Measurements from ENCODE around the gene ADAMTS17.
A peak's percentile ranks its signal among the peaks of the same experiment; 100 is the strongest.
"Not testable (repeated sequence)": the region's sequence is repeated elsewhere in the genome, so short reads cannot be mapped to it uniquely, and the experiment has no call there.

ADAMTS17 gene

DNA sequence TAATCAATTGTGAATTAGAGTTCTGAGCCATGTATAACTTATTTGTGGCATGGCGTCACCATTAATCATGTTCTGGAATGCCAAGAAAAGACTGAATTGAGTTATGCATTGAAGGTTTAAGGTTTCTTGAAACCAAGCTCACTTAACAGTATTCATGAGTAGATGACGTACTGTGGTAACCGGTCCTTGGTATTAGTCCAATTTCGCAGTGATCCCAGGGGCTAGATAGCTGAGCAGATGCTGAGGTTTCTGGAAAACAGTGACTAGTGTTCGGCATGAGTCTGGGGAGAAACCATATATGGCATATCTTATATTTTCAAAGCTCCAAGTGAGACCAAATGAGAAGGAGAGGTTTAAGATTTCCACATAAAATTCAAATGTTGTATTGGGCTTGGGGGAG is 390.3 kb downstream of the ADAMTS17 start:
- DNase-seq (ENCODE audit: low read depth), result peak; percentile 83

GRCh38 chr15:99944131-99944530 is 397.6 kb downstream of the ADAMTS17 start:
- DNase-seq (ENCODE audit: low read depth), result no peak

DNA sequence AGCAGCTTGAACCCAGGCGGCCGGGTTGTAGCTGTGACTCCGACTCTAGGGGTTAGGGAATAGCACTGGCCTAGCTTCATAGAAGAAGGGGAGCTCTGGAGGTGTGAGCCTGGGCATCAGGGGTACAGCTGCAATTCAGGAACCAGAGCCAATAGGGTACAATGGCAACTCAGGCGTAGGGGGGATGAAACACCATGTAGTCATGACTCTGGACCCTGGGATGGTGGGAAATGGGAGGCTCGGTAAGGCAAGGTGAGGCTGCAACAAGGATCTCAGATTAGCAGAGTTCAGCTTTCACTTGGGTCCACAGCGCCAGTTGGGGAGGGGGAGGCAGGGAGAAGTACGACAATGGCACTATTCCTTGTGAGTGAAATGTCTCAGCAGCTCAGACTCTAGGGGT is 398.3 kb downstream of the ADAMTS17 start:
- DNase-seq (ENCODE audit: low read depth), result no peak

DNA sequence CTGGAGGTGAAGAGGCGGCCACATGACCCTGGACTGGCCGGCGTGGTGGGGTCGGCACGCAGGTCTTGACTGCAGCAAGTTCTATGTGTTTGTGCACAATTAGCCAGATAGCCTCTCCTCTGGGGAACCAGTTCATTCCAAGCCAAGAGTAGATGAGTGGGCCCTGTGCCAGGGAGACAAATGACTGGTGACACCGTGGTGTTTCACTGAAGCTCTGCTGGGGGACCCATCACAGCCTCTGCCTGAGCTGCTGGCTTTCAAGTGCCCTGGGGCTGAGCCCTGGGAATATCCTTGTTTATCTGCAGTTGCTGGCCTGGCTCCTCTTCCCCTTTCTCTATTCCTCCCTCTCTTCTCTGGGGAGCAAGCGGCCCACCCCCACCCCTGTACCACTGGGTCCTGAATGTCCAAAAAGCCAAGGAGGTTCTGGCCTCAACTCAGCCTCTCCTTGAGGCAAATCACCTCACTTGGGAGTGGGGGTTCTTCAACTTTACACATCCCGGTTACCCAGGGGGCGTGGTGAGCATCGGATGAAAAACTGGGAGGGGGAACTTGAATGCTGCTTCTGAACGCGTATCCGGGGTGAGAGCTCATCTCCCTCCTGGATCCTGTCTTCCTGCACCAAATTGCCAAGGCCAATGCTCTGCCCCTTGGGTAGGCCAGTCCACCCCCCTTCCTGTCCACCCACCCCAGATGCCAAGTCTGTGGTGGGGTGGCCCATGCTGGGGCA is 408.9 kb downstream of the ADAMTS17 start:
- DNase-seq (ENCODE audit: low read depth), result no peak

- peak; percentile 46 for DNase-seq (ENCODE audit: low read depth)
Measured at GRCh38 chr15:99931703-99932603, 409.8 kb downstream of the ADAMTS17 start.

GRCh38 chr15:99930696-99931095 is 411.1 kb downstream of the ADAMTS17 start:
- DNase-seq (ENCODE audit: low read depth), result no peak

DNA sequence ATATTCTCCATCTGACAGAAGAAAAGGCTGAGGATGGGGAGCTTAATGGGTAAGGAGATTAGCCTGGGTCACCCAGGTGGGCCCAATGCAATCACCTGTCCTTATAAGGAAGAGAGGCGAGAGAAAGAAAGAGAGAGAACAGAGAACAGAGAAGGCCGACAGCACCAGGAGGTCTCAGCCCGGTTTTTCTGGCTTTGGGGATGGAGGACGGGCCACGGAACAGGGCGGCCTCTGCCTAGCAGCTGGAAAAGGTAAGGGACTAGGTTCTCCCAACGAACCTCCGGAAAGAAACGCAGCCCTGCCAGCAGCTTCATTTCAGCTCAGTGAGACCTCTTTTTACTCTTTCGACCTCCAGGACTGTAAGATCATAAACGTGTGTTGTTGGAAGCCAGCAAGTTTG is 412.5 kb downstream of the ADAMTS17 start:
- DNase-seq (ENCODE audit: low read depth), result no peak

DNA sequence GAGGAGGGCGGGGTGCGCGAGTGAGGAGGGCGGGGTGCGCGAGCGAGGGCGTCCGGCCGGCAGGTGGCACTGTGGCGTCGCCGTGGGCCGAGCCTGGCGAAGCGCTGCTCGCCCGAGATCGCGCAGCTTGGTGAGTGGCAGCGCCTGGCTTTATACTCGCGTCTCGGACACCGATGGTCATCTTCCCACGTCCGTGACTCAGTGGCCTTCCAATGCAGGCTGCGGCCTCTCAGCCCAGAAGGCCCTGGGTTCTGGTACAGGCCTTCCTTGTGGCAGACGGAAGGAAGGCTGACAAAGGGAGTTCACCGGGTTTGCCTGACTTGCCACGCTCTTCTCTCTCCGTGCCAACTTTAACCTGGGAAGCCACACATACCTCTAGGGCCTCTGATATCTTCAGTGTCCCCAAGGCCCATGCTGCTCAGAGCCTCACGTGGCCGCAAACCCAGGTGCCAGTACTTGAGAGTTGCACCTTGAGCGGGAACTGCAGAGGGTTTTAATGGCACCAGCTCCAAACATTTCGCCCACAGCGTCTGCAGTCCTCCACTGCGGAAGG is 413.3 kb downstream of the ADAMTS17 start:
- DNase-seq (ENCODE audit: low read depth), result peak; percentile 75

DNA sequence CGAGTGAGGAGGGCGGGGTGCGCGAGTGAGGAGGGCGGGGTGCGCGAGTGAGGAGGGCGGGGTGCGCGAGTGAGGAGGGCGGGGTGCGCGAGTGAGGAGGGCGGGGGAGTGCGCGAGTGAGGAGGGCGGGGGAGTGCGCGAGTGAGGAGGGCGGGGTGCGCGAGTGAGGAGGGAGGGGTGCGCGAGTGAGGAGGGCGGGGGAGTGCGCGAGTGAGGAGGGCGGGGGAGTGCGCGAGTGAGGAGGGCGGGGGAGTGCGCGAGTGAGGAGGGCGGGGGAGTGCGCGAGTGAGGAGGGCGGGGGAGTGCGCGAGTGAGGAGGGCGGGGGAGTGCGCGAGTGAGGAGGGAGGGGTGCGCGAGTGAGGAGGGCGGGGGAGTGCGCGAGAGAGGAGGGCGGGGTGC is 415.2 kb downstream of the ADAMTS17 start:
- not testable (repeated sequence) for DNase-seq (ENCODE audit: low read depth)

DNA sequence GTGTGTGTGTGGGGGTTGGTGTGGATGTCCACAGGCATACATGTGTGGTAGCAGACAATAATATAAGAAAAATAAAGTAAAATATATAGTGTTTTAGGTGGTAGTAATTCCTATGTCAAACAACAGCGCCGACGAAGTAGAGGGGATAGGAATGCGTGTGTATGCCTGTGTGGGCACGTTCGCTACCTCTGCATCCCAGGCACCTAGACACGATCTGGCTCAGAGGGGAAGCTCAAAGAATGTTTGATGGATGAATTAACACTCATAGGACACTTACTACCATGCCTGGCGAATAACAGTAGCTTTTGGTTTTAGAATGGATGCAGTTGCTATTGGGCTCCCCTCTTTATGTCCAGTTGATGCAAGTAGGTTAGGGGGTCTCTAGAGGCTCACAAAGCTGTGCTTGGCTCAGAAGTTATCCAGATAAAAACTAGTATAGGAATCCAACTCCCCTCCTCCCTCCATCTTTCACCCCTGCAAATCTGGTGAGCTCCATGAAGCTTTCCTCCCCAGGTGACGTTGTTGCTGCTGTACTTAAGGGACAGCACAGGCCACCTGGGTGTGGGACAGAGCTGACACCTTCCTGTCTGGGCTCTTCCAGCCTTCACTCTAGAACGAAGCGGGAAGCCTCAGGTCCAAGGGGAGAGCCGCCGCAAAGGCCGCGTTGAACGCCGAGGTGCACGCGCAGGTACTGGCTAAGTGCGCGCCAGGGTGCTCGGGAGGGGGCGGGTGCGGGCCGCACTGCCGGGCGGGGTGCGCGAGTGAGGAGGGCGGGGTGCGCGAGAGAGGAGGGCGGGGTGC is 415.9 kb downstream of the ADAMTS17 start:
- no peak for DNase-seq (ENCODE audit: low read depth)

GRCh38 chr15:99923711-99924110 is 418.1 kb downstream of the ADAMTS17 start:
- DNase-seq (ENCODE audit: low read depth), result no peak

All from ELR (cell line).